ENCODE data around the gene MAP2K6.
A peak's percentile ranks its signal among the peaks of the same experiment; 100 is the strongest.

Gene MAP2K6

DNA sequence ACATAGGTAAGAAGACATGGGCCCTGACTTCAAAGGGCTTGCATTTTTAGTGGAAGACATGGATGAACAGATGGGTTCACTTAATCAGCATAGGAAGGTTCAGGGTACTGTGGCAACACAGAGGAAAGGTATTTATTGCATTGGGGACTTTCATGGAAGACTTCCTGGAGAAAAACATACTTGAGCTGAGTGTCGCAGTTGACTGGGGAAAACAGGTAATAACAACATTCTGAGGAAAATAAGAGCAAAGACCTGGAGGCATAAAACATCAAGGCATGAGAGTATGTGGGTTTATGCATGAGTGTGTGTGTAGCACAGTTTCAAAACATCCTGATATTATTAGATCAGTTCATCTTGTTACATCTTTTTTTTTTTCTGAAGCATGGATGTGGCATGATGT, 82.7 kb downstream of the MAP2K6 start:
- DNase-seq: no peak

DNA sequence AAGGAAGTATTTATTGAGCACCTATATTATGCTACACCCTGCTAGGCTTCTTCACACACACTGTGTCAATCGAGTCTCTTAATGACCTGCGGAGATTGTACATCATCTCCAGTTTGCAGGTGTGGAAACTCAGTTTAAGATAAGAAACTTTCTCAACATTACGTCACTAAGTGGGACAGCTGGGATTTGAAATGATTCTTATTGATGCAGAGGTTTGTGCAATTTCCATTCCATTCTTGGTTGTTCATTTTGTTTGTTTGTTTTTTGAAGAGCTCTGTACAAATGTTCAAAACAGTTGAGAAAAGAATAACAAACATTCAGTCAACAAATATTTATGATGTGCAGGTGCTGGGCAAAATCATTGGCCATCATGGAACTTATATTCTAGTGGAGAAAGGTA, 84.8 kb downstream of the MAP2K6 start:
- no peak for DNase-seq

DNA sequence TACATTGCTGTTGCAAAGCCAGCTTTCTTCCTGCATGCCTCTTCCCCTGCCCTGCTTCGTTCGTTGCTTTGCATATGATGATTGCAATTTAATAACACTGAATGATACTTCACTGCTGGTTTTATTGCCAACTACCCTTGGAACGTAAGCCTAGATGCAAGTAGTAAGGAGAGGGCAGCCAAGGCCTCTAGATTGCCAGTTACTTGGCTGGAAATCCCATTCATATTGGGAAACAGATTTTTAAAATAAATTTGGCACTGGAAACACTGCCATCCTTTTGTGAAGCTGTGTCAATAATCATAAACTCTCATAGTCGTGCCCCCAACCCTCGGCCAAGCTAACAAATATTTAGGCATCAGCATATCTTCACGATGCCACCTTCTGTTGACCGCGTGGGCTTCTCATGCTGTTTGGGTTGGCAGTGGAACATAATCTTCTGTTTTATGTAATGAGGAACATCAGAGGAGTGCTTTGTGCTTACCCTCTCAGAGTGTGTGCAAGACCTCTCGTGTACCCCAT, 86.5 kb downstream of the MAP2K6 start:
- DNase-seq: peak; percentile 38

DNA sequence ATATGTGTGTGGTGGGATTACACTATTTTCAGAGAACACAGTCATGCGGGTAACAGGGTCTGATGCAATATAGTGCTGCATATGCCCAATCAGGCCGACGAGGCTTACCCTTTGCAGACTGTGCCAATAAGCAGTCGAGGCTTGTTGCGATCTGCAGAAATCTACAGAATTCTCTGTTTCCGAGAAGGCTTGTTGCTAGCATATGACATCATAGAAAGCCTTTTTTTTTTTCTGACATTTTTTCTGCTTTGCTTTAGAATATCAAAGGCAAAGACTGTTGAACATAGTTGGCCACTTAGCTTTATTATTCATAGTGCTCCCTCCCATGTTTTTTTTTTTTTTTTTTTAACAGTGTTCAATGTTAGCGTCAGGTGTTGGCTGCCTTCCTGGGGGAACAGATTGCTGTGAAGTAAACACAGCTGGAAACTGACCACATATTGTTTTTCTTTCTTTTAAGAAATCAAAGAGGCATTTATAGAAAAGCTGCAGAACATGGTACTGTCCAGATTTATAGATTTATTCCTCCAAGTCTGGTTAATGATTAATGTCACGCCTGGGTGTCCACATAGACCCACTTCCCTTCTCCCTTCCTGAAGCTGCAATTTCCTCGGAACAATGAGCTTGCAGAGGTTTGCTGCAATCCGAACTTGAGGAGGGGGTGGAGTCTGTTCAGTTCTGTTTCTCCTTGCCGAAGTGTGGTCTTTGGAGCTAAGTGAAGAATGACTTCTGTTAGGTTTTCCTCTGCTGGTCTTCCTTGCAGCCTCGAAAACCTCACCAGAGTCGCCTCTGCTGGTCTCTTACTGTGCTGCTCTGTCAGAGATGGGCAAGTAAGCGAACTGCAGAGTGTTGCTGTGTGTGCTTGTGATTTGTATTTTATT, 87.3 kb downstream of the MAP2K6 start:
- DNase-seq: peak; percentile 80

DNA sequence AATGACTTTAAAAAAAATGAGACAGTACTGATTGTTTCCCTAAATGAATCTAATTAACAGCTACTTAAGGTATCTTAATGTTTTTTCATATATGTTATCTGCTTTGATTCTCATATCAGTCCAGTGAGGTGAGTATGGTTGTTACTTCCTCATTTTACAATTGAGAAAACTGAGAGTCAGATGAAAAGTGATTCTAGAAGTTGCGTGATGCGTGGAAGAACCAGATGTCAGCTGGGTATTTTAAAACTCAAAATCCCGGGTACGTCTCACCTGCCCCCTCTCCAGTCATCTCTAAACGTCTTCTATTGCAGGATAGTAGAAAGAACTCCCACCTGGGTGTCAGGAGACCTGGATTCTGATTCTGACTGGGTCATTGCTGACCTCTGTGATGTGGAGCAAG, 89.2 kb downstream of the MAP2K6 start:
- DNase-seq: no peak

DNA sequence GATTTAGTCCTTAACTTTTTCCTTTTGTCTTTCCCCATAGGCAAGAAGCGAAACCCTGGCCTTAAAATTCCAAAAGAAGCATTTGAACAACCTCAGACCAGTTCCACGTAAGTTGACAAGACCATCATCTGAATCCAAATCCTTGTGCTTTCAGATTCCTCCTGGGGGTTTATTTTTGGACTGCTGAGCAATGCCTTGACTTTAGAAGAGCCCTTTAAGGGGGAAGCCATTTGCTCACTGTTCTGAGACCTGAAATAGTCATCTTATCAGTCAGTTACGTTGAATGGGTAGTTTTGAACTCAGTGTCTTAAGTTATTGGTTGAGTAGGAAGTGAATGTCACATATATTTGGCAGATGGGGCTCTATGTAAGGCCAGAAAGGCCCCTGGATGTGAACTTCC, 91.2 kb downstream of the MAP2K6 start:
- DNase-seq: no peak

DNA sequence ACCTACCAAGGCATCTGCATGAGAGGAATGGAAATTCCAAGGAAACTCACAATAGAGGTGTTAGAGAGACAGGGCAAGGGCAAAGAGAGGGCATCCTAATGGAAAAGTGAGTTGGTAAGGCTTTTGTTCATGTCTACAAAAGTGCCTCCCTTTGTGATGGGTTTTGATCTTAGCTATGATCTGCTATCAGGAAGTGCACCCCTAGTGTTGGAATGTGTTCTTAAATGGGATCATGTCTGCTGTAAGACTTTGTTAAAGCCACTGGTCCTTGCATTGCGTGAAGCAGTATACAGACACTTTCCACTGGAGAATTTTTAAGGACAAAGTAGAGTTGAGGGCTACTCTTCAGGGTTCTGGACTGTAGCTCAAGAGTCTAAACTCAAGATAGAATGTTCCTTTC, 92.0 kb downstream of the MAP2K6 start:
- no peak for DNase-seq

DNA sequence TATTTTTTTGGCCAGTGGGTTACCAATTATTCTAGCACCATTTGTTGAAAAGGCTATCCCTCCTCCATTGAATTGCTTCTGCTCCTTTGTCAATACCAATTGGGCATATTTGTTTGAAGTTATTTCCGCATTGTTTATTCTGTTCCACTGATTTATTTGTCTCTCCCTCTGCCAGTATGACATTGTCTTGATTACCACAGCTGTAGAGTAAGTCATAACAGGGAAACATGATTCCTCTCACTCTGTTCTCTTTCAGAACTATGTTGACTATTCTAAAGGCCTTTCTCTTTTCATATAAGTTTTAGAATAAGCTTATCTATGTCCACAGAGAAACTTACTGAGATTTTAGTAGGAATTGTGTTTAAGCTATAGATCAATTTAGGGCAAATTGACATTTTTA, 94.3 kb downstream of the MAP2K6 start:
- DNase-seq: no peak

DNA sequence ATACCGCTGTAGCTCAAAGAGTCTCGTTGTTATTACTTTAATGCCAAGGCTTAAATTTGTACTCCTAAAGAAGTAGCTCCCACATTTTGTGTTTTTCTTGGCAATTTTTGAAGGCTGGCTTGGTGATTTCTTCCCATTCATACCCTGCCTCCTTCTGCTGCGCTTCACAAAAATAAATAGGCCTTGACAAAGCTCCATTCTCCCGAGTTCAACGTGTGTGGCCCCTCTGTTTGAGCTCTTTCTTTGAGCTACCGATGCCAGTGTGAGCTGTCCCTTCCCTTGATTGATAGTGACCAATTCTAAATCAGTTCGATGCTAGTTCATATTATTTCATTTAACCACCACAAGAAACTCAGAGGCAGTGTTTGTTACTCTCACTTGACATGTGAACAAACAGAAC, 96.8 kb downstream of the MAP2K6 start:
- peak; percentile 31 for DNase-seq

DNA sequence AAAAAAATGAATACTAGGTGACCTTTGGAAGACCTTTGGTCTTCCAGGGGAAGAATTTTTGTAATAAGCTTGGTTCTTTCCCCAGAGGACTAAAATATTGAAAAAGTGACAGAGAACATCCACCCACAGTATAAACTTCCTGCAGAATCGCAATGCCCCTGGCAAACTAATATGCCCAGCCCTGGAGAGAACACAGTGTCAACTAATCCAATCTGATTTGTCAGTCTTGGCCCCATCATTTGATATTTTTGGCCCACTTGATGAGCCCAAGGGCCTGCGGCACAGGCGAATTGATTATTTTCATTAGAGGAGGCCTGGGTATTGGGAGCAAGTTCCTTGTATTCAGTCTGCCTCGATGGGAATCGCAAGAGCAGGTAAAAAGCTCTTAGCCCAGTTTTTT, 98.4 kb downstream of the MAP2K6 start:
- DNase-seq: no peak

DNA sequence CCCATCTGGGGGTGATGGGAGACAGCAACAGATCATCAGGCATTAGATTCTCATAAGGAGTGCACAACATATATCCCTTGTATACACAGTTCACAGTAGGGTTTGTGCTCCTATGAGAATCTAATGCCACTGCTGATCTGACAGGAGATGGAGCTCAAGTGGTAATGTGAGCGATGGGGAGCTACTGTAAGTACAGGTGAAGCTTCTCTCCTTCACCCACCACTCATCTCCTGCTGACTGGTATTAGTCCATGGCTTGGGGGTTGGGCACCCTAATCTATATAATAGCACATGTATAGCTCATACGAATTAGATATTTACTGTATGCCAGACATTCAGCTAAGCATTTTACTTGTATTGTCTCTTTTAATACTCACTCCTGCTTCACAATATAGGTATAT, 101.7 kb downstream of the MAP2K6 start:
- DNase-seq: no peak

DNA sequence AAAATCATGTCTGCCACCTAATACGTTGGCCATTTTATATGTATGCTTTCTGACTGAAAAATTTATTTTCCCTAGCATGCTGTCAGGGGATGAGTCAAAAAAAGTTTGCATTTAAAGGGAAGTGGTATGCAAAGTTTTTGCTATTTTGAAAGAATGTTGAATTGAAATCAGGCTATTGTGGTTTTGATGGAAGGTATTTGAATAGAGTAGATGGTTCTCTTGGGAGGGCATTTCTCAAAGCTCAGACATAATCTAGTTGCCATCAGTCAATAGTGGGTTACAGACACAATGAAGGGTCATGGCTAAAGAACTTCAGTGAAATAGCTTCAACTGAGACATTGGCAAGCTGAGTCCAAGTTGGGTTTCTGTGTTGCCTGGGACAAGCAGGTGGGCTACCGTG, 102.4 kb downstream of the MAP2K6 start:
- no peak for DNase-seq

DNA sequence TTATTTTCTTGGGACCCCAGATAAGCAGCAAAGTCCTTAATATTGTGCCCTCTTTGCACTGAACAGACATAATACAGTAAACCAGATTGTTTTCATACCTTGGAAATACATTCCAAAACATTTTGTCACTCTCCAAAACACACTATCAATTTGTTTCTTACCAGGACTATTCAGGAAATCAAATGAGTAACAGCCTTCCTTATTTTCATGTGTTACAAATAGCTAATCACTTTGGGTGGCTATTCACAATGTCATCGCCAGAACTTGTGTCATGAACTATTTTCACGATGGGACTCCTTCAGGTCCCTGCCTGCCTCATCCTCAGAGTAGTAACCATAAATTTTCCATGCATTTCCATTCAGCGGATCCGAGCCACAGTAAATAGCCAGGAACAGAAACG, 104.5 kb downstream of the MAP2K6 start:
- no peak for DNase-seq

DNA sequence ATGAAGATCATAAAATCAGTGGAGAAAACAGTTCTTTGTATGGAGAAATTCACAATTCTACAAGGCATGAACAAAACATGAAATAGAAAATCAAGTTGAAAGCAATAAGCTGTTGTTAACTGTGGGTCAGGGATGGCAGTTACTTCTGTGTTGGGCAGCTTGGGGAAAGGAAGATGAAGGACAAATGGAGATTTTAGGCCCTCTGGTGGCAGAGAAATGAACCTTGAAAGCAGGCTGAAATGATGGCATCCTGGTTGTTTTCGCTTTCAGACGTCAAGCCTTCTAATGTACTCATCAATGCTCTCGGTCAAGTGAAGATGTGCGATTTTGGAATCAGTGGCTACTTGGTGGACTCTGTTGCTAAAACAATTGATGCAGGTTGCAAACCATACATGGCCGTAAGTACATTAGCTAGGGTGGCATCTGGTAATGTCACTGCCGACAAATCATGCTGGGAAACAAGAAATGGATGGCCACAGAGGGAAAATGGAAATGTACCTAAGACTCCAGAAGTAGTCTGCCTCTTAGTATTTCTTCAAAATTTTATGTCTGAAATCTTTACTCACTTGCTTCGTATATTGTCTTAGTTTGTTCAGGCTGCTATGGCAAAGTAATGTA, 108.9 kb downstream of the MAP2K6 start:
- peak; percentile 74 for DNase-seq

DNA sequence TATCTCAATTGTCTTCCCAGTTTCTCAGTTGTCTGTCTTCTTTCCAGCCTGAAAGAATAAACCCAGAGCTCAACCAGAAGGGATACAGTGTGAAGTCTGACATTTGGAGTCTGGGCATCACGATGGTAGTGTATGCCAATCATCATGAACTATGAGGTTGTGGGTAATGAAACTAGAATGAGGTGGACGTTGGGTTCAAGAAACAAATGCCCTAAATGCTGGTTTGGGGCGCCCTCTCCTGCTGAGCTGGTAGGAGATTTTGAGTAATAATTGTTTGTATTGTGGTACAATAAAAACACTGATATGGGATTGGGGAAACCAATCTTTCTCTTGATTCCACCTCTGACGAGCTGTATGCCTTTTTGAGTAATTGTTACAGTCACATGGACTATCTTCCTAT, 110.4 kb downstream of the MAP2K6 start:
- no peak for DNase-seq

DNA sequence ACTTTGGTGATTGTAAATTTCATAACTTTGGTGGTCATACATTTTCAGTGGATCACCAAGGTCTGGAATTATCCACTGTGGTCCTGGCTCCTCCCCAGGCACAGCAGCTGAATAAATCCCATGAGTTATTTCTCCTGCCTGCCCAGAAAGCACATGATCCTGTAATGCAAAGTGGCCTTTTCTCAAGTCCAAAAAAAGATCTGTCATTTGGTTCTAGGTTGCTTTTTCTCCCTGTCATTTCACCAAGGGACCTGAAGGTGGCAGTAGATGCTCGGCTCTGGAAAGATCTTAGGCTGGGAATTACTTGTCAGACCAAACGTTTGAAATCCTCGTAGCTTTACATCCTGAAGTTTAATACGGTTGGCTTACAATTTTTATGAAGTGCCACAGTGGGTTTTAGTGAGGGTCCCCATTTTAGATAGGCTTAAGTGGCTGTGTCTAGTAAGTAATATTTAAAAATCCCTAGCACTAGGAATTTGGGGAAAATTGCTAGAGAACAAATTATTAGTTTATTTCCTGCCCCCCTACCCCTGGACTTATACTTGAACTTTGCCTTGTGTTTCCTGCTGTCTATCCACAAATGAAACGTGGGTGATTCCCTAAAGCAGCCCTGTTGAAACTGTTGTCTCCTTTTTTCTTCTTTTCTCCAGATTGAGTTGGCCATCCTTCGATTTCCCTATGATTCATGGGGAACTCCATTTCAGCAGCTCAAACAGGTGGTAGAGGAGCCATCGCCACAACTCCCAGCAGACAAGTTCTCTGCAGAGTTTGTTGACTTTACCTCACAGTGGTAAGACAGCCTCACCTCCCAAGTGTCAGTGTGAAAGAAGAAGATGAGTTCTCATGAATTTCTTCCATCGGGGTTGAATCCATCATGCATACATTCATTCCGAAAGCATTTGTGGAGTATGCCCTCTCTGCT, 111.7 kb downstream of the MAP2K6 start:
- DNase-seq: peak; percentile 87

DNA sequence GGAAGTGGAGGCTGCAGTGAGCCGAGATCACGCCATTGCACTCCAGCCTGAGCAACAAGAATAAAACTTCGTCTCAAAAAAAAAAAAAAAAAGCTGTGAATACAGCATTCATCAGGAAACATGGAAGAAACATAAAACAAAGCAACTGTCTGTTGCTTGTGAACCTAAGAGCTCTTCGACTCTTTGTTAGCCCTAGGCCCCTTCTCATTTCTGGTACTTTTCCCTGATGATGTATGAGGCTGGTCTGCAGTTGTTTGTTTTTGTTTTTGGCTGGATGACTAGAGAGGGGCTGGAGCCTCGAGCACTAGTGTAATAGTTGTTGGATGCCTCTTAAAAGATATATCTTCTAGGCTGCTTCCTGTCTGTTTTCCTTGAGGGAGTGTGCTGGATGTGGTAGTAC, 113.5 kb downstream of the MAP2K6 start:
- DNase-seq: no peak

DNA sequence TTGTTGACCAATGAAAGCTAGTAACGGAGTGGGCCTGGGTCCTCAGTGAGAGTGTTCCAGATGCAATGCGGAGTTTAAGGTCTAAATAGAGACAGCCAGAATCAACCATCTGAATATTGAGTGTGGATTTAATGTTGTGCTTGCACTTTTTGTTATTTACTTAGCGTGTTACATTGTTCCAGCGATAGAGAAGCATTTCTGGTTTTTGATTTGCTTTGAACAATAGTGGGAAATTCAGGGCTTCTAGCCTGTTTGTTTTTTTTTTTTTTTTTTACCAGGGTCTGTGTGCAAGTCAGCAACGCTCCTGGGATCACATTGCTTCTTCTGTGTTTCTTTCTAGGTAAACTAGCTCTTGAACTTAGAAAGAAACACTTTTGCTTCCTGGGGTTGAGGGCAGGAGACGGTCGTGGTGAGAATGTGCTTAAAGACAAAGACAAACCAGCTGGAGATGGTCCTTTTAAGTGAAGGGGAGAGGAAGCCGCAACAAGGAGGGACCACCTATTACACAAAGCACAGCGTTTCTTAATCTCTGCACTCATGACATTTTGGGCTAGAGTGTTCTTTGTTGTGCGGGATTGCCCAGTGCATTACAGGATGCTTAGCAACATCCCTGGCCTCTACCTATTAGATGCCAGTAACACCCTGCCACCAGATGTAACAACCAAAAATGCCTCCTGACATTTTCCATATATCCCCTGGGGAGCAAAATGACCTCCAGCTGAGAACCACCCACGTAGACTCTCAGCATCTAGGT, 119.2 kb downstream of the MAP2K6 start:
- no peak for DNase-seq

DNA sequence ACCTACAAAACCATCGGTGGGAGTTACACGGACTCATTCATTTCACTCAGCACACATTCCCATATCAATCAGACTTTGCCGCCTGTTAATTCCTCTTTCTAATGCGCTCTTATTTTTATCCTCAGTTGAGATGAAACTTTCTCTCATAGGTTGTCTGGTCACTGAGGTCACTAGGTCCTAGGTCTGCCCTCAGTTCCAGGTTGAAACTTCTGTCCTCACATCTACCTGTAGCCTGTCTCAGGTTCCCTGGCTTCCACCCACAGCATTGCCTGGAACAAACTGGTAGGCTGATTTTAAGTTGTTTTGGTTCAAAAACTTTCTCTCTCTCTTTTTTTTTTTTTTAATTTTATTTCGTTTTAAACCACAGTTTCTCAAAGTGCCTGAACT, 119.7 kb downstream of the MAP2K6 start:
- no peak for DNase-seq

DNA sequence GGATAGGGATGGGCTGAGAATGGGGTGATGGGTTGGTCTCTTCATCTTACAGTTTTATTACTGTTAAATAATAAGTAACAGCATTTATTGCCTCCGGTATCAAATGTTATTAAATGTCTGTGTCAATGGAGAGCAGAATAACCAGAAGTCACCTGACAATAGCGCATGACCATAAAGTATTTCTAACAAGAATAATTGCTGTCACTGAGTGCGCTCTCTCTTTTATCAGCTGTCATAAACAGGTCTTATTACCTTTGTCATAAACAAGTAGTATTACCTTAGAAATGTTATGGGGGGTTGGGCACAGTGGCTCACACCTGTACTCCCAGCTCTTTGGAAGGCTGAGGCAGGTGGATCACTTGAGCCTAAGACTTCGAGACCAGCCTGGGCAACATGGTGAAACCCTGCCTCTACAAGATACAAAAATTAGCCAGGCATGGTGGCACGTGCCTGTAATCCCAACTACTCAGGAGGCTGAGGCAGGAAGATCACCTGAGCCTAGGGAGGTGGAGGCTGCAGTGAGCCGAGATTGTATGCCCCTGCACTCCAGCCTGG, 120.6 kb downstream of the MAP2K6 start:
- DNase-seq: no peak

DNA sequence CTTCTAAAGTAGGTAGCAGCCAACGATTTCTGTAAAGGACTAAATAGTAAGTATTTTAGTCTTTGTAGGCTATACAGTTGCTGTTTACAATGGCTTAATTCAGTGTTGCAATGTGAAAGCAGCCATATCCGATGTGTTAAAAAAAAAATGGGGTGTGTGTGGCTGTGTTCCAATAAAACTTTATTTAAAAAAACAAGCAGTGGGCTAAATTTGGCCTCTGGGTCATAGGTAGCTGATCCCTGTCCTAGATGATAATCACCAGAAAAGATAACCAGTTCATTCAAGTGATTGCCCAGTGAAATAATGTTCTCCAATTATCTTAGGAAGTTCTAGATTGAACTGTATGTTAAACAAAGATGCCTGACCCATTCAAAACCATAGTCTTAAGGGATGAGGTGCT, 124.3 kb downstream of the MAP2K6 start:
- no peak for DNase-seq

DNA sequence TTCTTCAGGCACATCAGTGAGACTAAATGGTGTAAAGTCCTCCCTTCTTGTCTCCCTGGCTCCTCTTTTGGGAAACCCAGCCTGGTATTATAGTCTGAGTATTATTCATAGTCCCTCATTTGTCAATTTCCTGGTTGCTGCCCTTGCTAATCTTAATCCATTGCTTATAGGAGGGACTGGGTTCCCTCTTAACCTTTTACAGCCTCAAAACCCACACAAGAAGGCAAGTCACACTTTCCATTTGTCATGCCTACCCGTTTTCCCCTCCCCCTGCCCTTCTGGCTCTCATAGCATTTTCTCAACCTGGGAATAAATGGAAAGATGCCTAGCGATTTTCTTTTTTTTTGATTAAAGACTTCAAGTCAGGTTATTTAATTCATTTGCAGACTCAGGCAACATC, 124.8 kb downstream of the MAP2K6 start:
- no peak for DNase-seq

All from eye (tissue), 1 donor.